NT2/D1 (cell line): Measurements from ENCODE around the gene NAA38.

Experiments used
- DNase-seq: peaks from one replicate; pipeline ENCODE4 v3.0.0-alpha.2; 2011; ENCODE audit warnings: low read depth, low spot score
- H3K27me3 ChIP-seq: 2 replicates; pipeline ENCODE4 v1.6.0; 2011; ENCODE audit warnings: mild to moderate bottlenecking; ENCODE audit not compliant: insufficient read length, insufficient read depth
- H3K36me3 ChIP-seq: 2 replicates; pipeline ENCODE4 v1.6.1; 2011; ENCODE audit warnings: mild to moderate bottlenecking, low read length, mixed read lengths; ENCODE audit not compliant: insufficient read depth, insufficient read length
- H3K4me1 ChIP-seq: 2 replicates; pipeline ENCODE4 v1.5.1; 2011; ENCODE audit not compliant: insufficient read depth, insufficient read length
- H3K4me3 ChIP-seq: 2 replicates; pipeline ENCODE4 v1.5.1; 2011; ENCODE audit warnings: low read depth; ENCODE audit not compliant: insufficient read length
- H3K9ac ChIP-seq: 2 replicates; pipeline ENCODE4 v1.6.0; 2011; ENCODE audit warnings: low read depth; ENCODE audit not compliant: insufficient read length
- H3K9me3 ChIP-seq: 2 replicates; pipeline ENCODE4 v1.5.1; 2011; ENCODE audit warnings: mild to moderate bottlenecking, low read length; ENCODE audit not compliant: insufficient read depth
- SUZ12 ChIP-seq: IDR thresholded peaks from 2 replicates; pipeline ENCODE4 v1.6.1; 2011; ENCODE audit not compliant: insufficient read length, insufficient read depth; ENCODE audit errors: extremely low read depth
- YY1 ChIP-seq: IDR thresholded peaks from 2 replicates; pipeline ENCODE4 v1.6.1; 2011; ENCODE audit not compliant: insufficient read length, insufficient read depth
- ZNF274 ChIP-seq: IDR thresholded peaks from 2 replicates; pipeline ENCODE4 v1.6.1; 2011; ENCODE audit warnings: mild to moderate bottlenecking, low read depth, low read length

Gene NAA38

GRCh38 chr17:7850701-7851437 is 6.5 kb downstream of the NAA38 start:
- Histone ChIP-seq H3K9ac (peak overlapping the region; percentile 10), H3K36me3 (peaks cover 58% of the 10 kb centered on the region)
- TF ChIP-seq SUZ12 (no peak), ZNF274 (no peak), YY1 (no peak)

GRCh38 chr17:7849751-7850504 is 7.4 kb downstream of the NAA38 start:
- Histone ChIP-seq H3K36me3 (peaks cover 64% of the 10 kb centered on the region), H3K9me3 (no peaks in the 10 kb centered on the region), H3K27me3 (no peaks in the 10 kb centered on the region), H3K9ac (no peak overlapping the region), H3K4me1 (peaks cover 6% of the 10 kb centered on the region), H3K4me3 (no peak overlapping the region)
- no peak for TF ChIP-seq YY1
- TF ChIP-seq SUZ12: no peak
- TF ChIP-seq ZNF274: no peak
- no peak for DNase-seq

More at GRCh38 chr17:7850701-7851437, 6.5 kb downstream of the NAA38 start:
- DNase-seq: no peak
- Histone ChIP-seq H3K4me3 (no peak overlapping the region), H3K4me1 (peaks cover 6% of the 10 kb centered on the region), H3K9me3 (no peaks in the 10 kb centered on the region), H3K27me3 (no peaks in the 10 kb centered on the region)

- peaks cover 64% of the 10 kb centered on the region for H3K36me3 ChIP-seq
- H3K4me3 ChIP-seq: no peak overlapping the region
- H3K9me3 ChIP-seq: no peaks in the 10 kb centered on the region
- TF ChIP-seq ZNF274 (no peak), YY1 (no peak), SUZ12 (no peak)
- no peak for DNase-seq
- H3K4me1 ChIP-seq: peaks cover 6% of the 10 kb centered on the region
- no peaks in the 10 kb centered on the region for H3K27me3 ChIP-seq
- H3K9ac ChIP-seq: no peak overlapping the region
Observed at GRCh38 chr17:7849130-7849750, 8.1 kb downstream of the NAA38 start.

- no peak for DNase-seq
- Histone ChIP-seq H3K9me3 (no peaks in the 10 kb centered on the region), H3K9ac (no peak overlapping the region), H3K36me3 (peaks cover 64% of the 10 kb centered on the region), H3K4me1 (peaks cover 6% of the 10 kb centered on the region), H3K27me3 (no peaks in the 10 kb centered on the region), H3K4me3 (no peak overlapping the region)
- no peak for TF ChIP-seq YY1
- no peak for TF ChIP-seq SUZ12
- no peak for TF ChIP-seq ZNF274
Observed at GRCh38 chr17:7848739-7849129, 8.6 kb downstream of the NAA38 start.

GRCh38 chr17:7848131-7848579 is 9.2 kb downstream of the NAA38 start:
- DNase-seq: no peak
- no peak overlapping the region for H3K4me3 ChIP-seq
- H3K4me1 ChIP-seq: peaks cover 6% of the 10 kb centered on the region
- H3K27me3 ChIP-seq: no peaks in the 10 kb centered on the region
- H3K9ac ChIP-seq: no peak overlapping the region
- H3K36me3 ChIP-seq: peaks cover 62% of the 10 kb centered on the region
- H3K9me3 ChIP-seq: no peaks in the 10 kb centered on the region
- TF ChIP-seq YY1 (no peak), ZNF274 (no peak), SUZ12 (no peak)

- H3K27me3 ChIP-seq: no peaks in the 10 kb centered on the region
- H3K4me3 ChIP-seq: no peak overlapping the region
- no peak overlapping the region for H3K9ac ChIP-seq
- H3K36me3 ChIP-seq: peaks cover 50% of the 10 kb centered on the region
- DNase-seq: no peak
- H3K9me3 ChIP-seq: no peaks in the 10 kb centered on the region
- no peak for TF ChIP-seq SUZ12
- no peak for TF ChIP-seq ZNF274
- TF ChIP-seq YY1: no peak
- peaks cover 5% of the 10 kb centered on the region for H3K4me1 ChIP-seq
Observed at GRCh38 chr17:7846765-7847661, 10.3 kb downstream of the NAA38 start.
